ENCODE results near the gene CDC73.
A peak's percentile ranks its signal among the peaks of the same experiment; 100 is the strongest.
"Not testable (repeated sequence)": the region's sequence is repeated elsewhere in the genome, so short reads cannot be mapped to it uniquely, and the experiment has no call there.

Gene CDC73

GRCh38 chr1:193156822-193157142, 35.0 kb downstream of the CDC73 start:
- in situ Hi-C loops (cut with MboI; ENCODE audit: low pct_unique_long_range_greater_than_20kb, low sequenced_read_pairs) = no loop called here
- DNase-seq = no peak

GRCh38 chr1:193157360-193157759, 35.5 kb downstream of the CDC73 start:
- in situ Hi-C loops (cut with MboI; ENCODE audit: low pct_unique_long_range_greater_than_20kb, low sequenced_read_pairs) = no loop called here
- DNase-seq = no peak

- DNase-seq = no peak
- in situ Hi-C loops (cut with MboI; ENCODE audit: low pct_unique_long_range_greater_than_20kb, low sequenced_read_pairs) = no loop called here
Observed at GRCh38 chr1:193176113-193176512, 54.3 kb downstream of the CDC73 start.

GRCh38 chr1:193176788-193177187, 55.0 kb downstream of the CDC73 start:
- in situ Hi-C loops (cut with MboI; ENCODE audit: low pct_unique_long_range_greater_than_20kb, low sequenced_read_pairs) = no loop called here
- no peak for DNase-seq

DNA sequence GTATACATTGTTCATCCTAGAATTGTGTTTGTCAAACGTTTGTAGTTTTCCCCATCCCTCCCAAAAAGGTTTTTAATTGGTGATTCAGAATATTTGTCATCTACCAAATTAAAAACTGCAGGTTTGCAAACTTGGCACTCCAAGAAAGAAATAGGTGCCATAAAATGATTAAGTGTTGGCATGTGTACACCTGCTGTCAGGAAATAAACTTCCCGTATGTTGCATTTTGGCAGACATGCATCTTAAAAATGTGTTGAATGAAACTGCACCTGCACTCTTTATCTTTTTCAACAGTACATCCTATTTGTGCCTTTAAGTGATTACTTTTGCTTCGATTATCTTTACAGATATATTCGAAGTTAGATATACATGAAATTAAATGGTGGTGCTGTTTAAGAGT, 57.3 kb downstream of the CDC73 start:
- DNase-seq = no peak
- in situ Hi-C loops (cut with MboI; ENCODE audit: low pct_unique_long_range_greater_than_20kb, low sequenced_read_pairs) = no loop called here

DNA sequence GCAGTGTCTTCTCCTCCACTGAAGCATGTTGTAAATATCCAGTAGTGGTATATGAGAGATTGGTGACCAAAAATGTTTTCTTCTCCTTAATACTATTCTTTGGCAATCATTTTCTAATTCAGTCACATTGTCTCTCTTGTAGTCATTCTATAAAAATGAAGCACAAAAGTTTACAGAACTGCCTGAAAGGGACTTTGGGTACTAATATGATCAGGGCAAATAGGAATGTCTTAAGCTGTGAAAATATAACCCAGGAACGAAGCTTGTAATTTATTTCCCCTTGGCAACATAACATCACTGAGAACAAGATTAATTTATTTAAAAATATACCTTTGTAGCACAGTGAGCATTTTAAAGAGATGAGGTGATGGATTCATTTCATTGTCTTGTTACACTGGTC, 59.7 kb downstream of the CDC73 start:
- in situ Hi-C loops (cut with MboI; ENCODE audit: low pct_unique_long_range_greater_than_20kb, low sequenced_read_pairs) = no loop called here
- no peak for DNase-seq

- no peak for DNase-seq
- in situ Hi-C loops (cut with MboI; ENCODE audit: low pct_unique_long_range_greater_than_20kb, low sequenced_read_pairs) = no loop called here
Observed at GRCh38 chr1:193181985-193182384, 60.2 kb downstream of the CDC73 start.

DNA sequence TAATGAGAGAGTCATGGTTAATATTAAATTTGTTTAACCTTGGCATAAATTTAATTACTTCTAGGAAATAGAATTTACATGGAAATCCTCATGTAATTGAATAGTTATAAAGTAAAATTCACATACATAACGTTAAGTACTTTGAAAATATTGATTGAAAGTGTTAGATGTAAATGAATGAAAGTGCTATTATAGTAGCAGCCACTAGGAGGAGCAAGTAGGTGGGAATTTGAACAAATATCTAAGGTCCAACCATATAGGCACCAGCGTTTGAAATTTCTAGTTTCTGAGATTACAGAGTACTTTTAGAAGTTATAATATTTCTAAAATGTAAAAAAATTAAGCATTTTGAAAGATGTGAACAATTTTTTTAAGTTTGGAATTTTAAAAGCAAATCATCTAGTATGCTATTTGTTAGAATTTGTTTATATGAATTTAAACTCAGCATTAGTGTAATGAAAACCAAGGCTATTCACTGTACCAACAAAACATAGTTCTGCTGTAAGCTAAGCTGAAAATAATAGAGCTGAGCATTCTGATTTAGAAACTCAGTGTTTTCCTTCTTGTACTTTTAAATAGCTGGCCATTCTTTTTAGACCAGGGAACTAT, 61.3 kb downstream of the CDC73 start:
- DNase-seq = peak; percentile 57
- in situ Hi-C loops (cut with MboI; ENCODE audit: low pct_unique_long_range_greater_than_20kb, low sequenced_read_pairs) = no loop called here

DNA sequence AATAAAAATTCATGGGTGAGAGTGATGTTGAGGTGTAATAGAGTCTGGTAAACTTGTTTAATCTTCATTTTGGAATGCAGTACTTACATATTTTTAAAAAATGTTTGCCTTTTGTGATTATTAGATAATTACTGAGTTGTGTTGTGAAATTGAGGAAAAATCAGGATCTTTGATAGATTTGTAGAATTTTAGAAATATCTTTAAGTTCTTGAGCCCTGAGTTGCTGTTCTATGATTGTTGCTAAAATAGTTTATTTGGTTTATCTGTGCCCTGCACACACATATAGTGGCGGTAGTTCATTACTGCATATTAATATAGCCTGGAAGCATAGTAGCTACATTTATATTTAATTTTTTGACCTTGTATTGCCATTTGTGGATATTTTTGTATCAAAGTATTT, 62.9 kb downstream of the CDC73 start:
- in situ Hi-C loops (cut with MboI; ENCODE audit: low pct_unique_long_range_greater_than_20kb, low sequenced_read_pairs) = no loop called here
- DNase-seq = no peak

GRCh38 chr1:193185211-193185610, 63.4 kb downstream of the CDC73 start:
- in situ Hi-C loops (cut with MboI; ENCODE audit: low pct_unique_long_range_greater_than_20kb, low sequenced_read_pairs) = no loop called here
- no peak for DNase-seq

DNA sequence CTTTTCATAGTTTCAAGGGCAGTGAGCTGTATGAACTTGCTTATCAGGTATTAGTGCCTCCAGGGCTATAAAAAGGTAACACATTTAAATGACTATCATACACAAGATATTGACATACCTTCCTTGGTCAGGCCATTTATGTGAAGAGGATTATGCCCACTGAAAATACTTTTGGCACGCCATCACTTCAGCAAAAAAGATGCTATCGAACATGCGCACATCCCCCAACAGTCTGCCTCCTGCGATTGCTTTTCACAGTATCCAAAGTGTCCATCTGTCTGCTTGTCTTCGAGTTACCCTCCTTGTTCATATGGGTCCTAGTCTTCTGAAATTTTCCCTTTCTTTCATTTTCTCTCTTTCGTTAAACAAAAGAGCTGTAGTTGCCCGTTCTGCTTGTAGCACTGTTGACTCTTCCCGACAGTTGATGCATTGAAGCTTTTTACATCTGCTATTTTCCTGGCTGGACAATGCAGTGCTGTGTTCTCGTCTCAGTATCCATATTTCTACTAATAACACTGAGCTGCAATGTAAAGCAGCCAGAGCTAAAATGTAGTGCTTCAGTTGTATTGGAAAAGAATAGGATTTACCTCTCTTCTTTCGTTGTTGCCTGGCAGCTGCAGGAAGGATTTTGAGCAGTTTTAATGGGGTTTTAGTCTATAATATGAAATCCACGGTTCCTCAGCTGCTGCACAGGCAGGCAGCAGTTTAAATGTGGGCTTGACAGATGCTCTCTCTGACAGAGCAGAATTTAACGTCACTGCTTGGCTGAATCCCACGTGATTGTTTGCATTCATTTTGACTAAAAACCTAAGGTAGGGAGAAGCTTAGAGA, 64.3 kb downstream of the CDC73 start, which contains the start of gene B3GALT2:
Gene B3GALT2, minus strand, starts transcription at position 713 of the 831 bp plus-strand sequence. CDS start 5,051 bp downstream, outside the sequence.
- in situ Hi-C loops (cut with MboI; ENCODE audit: low pct_unique_long_range_greater_than_20kb, low sequenced_read_pairs) = no loop called here
- DNase-seq = peak; percentile 8

DNA sequence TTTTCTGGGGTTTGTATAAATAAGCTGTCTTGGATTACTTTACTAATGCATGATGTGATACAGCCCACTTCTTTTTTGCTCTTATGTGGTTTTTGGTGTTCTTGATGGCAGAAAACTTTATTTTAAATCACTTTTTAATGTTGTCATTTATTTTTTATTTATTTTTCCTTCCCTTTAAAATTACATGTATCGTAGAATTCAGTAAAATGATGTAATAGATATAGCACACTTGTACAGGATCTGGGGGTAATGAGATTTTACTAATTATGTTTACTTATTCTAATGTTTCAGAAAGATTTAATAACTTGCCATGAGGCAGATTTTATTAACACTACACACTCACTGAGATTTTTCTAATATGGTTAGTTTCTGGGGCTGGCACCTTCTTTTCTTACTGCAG, 65.3 kb downstream of the CDC73 start:
- no peak for DNase-seq
- in situ Hi-C loops (cut with MboI; ENCODE audit: low pct_unique_long_range_greater_than_20kb, low sequenced_read_pairs) = no loop called here

- DNase-seq; in situ Hi-C loops (cut with MboI; ENCODE audit: low pct_unique_long_range_greater_than_20kb, low sequenced_read_pairs): not testable (repeated sequence)
Observed at GRCh38 chr1:193188915-193189314, 67.1 kb downstream of the CDC73 start.

DNA sequence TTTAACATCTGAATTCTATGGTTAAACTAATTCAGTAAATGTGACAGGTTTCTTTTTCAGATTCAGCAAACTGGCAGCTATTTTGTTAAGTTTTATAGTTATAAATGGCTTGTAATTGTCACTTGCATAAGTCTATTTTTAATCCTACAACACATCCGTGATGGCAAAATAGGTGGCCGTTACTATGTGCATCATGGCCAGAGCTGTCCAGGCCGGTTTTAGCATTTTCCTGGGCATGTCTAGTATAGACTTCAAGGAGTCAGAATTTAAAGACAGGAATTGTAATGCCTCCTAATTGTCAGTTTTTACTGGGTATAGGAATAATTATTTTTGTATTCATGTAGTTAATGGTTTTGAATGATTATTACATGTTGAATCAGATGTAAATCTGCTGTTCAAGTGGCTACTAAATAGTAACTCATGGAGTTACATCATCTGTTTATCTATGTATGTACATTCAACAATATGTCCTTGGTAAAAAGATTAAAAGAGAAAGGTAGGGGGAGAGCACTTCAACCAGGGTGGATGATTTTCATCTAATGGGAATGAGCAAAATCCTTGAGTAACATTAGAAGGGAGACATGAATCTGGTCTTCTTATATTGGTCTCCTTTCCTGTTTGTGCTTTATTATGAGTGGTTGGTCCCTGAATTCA, 67.7 kb downstream of the CDC73 start:
- no peak for DNase-seq
- in situ Hi-C loops (cut with MboI; ENCODE audit: low pct_unique_long_range_greater_than_20kb, low sequenced_read_pairs) = no loop called here

GRCh38 chr1:193190096-193190744, 68.4 kb downstream of the CDC73 start:
- DNase-seq = peak; percentile 9
- in situ Hi-C loops (cut with MboI; ENCODE audit: low pct_unique_long_range_greater_than_20kb, low sequenced_read_pairs) = no loop called here

DNA sequence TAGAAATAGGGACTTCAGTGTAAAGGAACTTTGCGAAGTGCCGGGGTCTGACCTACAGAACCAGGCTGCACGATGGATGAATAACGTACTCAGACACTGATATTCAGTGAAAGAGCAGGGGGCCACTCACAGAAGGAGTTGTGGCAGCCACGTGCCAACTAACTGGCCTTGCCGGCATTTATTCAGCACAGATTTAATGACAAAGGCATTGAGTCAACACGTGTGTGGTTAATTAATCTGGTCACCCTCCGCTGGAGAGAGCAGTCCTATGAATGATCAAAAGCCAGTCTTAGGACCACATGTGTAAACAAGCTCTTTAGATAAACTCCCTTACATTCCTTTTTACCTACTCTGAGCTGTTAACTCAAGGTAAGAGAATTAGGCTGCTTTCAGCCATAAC, 70.8 kb downstream of the CDC73 start:
- DNase-seq = no peak
- in situ Hi-C loops (cut with MboI; ENCODE audit: low pct_unique_long_range_greater_than_20kb, low sequenced_read_pairs) = no loop called here

DNA sequence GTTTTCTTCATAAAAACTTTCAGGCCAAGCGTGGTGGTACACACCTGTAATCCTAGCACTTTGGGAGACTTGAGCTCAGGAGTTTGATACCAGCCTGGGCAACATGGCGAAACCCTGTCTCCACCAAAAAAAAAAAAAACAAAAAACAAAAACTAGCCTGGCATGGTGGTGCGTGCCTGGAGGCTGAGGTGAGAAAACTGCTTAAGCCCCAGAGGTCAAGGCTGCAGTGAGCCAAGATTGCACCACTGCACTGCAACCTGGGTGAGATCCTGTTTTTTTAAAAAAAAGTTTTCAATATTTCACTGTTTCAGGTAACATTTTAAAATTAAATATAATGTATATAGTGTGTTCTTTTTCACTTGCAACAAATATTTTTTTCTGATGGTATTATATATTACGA, 78.1 kb downstream of the CDC73 start:
- no peak for DNase-seq
- in situ Hi-C loops (cut with MboI; ENCODE audit: low pct_unique_long_range_greater_than_20kb, low sequenced_read_pairs) = no loop called here

DNA sequence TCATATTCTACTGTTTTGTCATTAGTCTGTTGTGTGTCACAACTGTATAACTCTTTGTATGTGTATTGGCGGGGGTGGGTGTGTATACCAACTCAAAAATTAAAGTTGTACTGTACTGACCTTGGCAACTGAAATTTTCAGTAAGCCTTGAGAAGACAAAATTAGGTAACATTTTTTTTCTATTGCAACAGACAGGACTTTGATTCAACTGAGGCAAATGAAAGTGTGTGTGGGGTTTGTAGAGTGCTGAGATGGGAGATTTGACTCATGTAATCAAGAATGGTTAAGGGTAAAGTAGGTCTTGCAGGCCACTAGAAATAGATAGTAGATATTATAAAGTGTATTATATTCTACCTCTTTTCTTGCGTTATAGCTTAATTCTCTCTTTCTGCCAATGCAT, 79.2 kb downstream of the CDC73 start:
- in situ Hi-C loops (cut with MboI; ENCODE audit: low pct_unique_long_range_greater_than_20kb, low sequenced_read_pairs) = no loop called here

DNA sequence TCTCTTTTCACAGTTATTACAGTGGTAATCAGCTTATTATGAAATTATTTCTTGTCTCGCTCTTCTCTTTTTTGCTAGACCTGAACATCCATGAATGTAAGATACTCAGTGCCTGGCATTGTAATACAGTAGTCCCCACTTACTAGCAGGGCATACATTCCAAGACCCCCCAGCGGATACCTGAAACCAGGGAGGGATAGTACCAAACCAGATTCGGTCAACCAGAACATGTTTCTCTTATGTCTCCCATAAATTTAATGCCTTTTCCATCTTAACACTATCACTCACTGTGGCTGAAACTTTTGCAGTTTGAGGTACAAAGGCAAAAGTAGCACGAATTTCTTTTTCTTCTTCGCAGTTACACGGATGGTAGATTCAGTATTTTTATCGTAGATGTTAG, 89.2 kb downstream of the CDC73 start:
- in situ Hi-C loops (cut with MboI; ENCODE audit: low pct_unique_long_range_greater_than_20kb, low sequenced_read_pairs) = no loop called here
- no peak for DNase-seq

More for the DNA sequence above, 79.2 kb downstream of the CDC73 start:
- DNase-seq = no peak

- in situ Hi-C loops (cut with MboI; ENCODE audit: low pct_unique_long_range_greater_than_20kb, low sequenced_read_pairs) = no loop called here
- DNase-seq = no peak
Observed at GRCh38 chr1:193211539-193211938, 89.7 kb downstream of the CDC73 start.
